Measurements from ENCODE around the gene FKBP1B.

FKBP1B gene

GRCh38 chr2:24017711-24018110, 31.8 kb upstream of the FKBP1B start:
- no peak for TF ChIP-seq CTCF (conservative IDR thresholded peaks at IDR 0.05; ENCODE audit: control insufficient read depth, insufficient read depth, low read depth, low read length)
- no peak overlapping the region for H3K4me3 ChIP-seq (ENCODE audit: control insufficient read depth, low read depth, low read length)
- DNase-seq (ENCODE audit: low read depth) = no peak

- TF ChIP-seq CTCF (conservative IDR thresholded peaks at IDR 0.05; ENCODE audit: control insufficient read depth, insufficient read depth, low read depth, low read length) = no peak
- no peak overlapping the region for H3K4me3 ChIP-seq (ENCODE audit: control insufficient read depth, low read depth, low read length)
- no peak for DNase-seq (ENCODE audit: low read depth)
Measured at GRCh38 chr2:24018241-24018640, 31.3 kb upstream of the FKBP1B start.

- no peak for DNase-seq (ENCODE audit: low read depth)
- no peak for TF ChIP-seq CTCF (conservative IDR thresholded peaks at IDR 0.05; ENCODE audit: control insufficient read depth, insufficient read depth, low read depth, low read length)
- H3K4me3 ChIP-seq (ENCODE audit: control insufficient read depth, low read depth, low read length) = no peak overlapping the region
Measured at GRCh38 chr2:24019729-24020128, 29.8 kb upstream of the FKBP1B start.

DNA sequence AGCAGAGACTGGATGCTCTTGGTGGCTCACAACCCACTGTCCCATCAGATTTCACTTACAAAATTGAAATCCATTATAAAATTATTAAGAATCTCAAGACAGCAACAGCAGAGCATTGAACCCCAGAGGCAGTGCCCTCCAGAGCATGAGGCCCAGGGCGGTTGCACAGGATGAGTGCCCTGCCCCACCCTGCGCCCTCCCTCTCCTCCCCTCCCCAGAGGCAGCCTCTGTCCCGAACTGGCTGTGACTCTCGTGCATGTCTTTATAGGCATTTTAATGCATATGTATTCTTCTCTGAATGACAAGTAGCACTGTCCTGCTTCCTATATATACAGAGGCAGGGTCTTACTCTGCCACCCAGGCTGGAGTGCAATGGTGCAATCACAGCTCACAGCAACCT, 29.3 kb upstream of the FKBP1B start:
- no peak overlapping the region for H3K4me3 ChIP-seq (ENCODE audit: control insufficient read depth, low read depth, low read length)
- DNase-seq (ENCODE audit: low read depth) = no peak
- no peak for TF ChIP-seq CTCF (conservative IDR thresholded peaks at IDR 0.05; ENCODE audit: control insufficient read depth, insufficient read depth, low read depth, low read length)

DNA sequence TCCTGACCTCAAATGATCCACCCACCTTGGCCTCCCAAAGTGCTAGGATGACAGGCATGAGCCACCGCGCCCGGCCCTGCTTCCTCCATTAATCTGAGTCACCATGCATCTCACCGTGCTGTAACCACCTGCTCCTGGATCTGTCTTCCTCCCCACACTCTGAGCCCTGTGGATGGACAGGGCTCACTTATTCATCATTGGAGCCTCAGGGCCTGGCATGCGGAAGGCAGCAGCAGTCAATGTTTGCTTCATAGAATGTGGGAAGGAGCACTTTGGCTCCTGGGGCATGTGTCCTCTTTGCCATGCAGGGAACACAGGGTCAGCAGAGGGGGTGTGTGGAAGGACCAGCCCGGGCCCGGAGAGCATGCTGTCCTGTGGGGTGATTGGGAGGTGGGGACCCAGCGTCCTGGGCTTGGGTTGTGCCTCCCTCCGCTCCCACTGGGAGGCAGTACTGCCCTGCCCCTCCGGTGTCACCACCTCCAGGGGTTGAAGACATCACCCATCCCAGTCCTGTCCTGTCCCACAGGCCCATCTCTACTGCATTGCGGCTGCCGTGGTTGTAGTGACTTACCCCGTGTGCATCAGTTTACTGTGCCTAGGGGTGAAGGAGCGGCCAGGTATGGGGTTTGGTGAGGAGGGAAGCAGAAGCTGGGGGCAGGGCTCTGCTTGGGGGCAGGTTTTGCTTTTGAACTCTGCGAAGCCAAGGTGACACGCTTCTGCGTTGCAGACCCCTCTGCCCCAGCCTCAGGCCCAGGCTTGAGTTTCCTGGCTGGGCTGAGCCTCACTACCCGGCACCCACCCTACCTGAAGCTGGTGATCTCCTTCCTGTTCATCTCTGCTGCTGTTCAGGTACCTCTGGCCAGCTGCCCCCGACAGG, 28.2 kb upstream of the FKBP1B start:
- DNase-seq (ENCODE audit: low read depth) = no peak
- H3K4me3 ChIP-seq (ENCODE audit: control insufficient read depth, low read depth, low read length) = no peak overlapping the region
- TF ChIP-seq CTCF (conservative IDR thresholded peaks at IDR 0.05; ENCODE audit: control insufficient read depth, insufficient read depth, low read depth, low read length) = peak; percentile 22

DNA sequence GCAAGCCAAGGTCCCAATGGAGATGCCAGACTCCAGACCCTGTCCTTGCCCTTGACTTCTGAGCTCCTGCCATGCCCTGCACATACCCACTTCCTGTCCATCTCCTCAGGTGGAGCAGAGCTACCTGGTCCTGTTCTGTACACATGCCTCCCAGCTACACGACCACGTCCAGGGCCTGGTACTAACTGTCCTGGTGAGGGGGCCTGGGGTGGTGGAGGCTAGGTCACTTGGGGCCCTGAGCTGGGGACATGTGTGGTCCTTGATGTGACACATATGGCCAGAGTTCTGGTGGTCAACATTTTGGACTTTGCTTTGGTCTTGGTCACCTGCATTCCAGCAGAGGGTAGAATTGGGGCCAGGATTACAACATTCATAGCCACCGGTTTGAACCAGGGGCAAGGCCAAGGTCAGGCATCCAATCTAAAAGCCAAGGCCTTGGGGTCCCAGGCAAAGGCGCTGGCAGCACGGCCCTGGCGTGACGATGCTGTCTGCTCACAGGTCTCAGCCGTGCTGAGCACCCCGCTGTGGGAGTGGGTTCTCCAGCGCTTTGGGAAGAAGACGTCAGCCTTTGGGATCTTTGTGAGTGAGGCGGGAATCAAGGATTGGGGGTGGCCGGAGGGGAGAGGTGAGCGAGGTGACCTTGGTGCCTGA, 27.1 kb upstream of the FKBP1B start:
- no peak for DNase-seq (ENCODE audit: low read depth)
- no peak for TF ChIP-seq CTCF (conservative IDR thresholded peaks at IDR 0.05; ENCODE audit: control insufficient read depth, insufficient read depth, low read depth, low read length)
- H3K4me3 ChIP-seq (ENCODE audit: control insufficient read depth, low read depth, low read length) = no peak overlapping the region

All from fibroblast of mammary gland (primary cell).